ENCODE data around the gene TRIM2. TPM values are rescaled to one million over a fixed set of nuclear protein-coding genes. Genes with fewer than 3 reads are reported as not detected.

TRIM2 gene
- polyA plus RNA-seq, 1 experiment = 31.3 TPM

- POLR2A ChIA-PET = no interaction called here
- no peak for TF ChIP-seq CTCF (IDR thresholded peaks at IDR 0.05; ENCODE audit: low read depth, low read length)
- H3K27ac ChIP-seq (ENCODE audit: low read depth, low read length) = no peak overlapping the region
These were observed 55.9 kb downstream of the TRIM2 start for GRCh38 chr4:153260132-153260531.

GRCh38 chr4:153260553-153261300 is 56.5 kb downstream of the TRIM2 start:
- CTCF ChIA-PET = no interaction called here
- Histone ChIP-seq H3K4me3 (ENCODE audit: low read depth, low read length) (no peak overlapping the region), H3K27ac (ENCODE audit: low read depth, low read length) (no peak overlapping the region), H3K27me3 (ENCODE audit: control insufficient read depth, insufficient read depth, low read length) (no peaks in the 10 kb centered on the region), H3K9me3 (ENCODE audit: control insufficient read depth, insufficient read depth, low read length) (no peaks in the 10 kb centered on the region; the same call in 1 of the 2 replicates)
- no peak for DNase-seq (ENCODE audit: low read depth, low spot score)
- TF ChIP-seq CTCF (IDR thresholded peaks at IDR 0.05; ENCODE audit: low read depth, low read length) = no peak
- POLR2A ChIA-PET = no interaction called here

More at GRCh38 chr4:153260132-153260531, 55.9 kb downstream of the TRIM2 start:
- CTCF ChIA-PET = no interaction called here
- no peak overlapping the region for H3K4me3 ChIP-seq (ENCODE audit: low read depth, low read length)
- H3K9me3 ChIP-seq (ENCODE audit: control insufficient read depth, insufficient read depth, low read length) = no peaks in the 10 kb centered on the region; the same call in 1 of the 2 replicates
- DNase-seq (ENCODE audit: low read depth, low spot score) = no peak
- no peaks in the 10 kb centered on the region for H3K27me3 ChIP-seq (ENCODE audit: control insufficient read depth, insufficient read depth, low read length)

DNA sequence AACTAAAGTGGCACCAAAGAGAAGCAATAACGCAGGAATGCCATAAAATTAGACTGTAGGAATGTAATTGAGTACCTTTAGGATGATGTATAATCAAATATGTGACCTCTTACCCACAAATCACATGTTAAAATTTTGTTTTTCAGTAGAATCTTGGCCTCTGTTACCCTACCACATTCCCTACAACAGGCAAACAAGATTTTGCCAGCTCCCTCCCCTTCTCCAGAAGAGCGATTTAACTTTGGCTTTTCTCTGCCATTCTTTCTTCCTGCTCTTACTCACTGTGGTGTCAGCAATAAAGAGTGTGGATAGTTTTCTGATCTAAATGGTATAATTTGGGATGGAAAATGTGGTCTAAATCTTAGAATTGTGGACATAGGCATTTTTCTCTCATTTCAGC is 57.2 kb downstream of the TRIM2 start:
- Histone ChIP-seq H3K4me3 (ENCODE audit: low read depth, low read length) (no peak overlapping the region), H3K27ac (ENCODE audit: low read depth, low read length) (no peak overlapping the region), H3K27me3 (ENCODE audit: control insufficient read depth, insufficient read depth, low read length) (no peaks in the 10 kb centered on the region), H3K9me3 (ENCODE audit: control insufficient read depth, insufficient read depth, low read length) (no peaks in the 10 kb centered on the region; the same call in 1 of the 2 replicates)
- no peak for TF ChIP-seq CTCF (IDR thresholded peaks at IDR 0.05; ENCODE audit: low read depth, low read length)
- DNase-seq (ENCODE audit: low read depth, low spot score) = no peak
- POLR2A ChIA-PET = no interaction called here
- CTCF ChIA-PET = no interaction called here

GRCh38 chr4:153261914-153262313 is 57.7 kb downstream of the TRIM2 start:
- Histone ChIP-seq H3K27me3 (ENCODE audit: control insufficient read depth, insufficient read depth, low read length) (no peaks in the 10 kb centered on the region), H3K4me3 (ENCODE audit: low read depth, low read length) (no peak overlapping the region), H3K27ac (ENCODE audit: low read depth, low read length) (no peak overlapping the region), H3K9me3 (ENCODE audit: control insufficient read depth, insufficient read depth, low read length) (no peaks in the 10 kb centered on the region; the same call in 1 of the 2 replicates)
- no peak for DNase-seq (ENCODE audit: low read depth, low spot score)
- POLR2A ChIA-PET = no interaction called here
- CTCF ChIA-PET = no interaction called here
- no peak for TF ChIP-seq CTCF (IDR thresholded peaks at IDR 0.05; ENCODE audit: low read depth, low read length)

DNA sequence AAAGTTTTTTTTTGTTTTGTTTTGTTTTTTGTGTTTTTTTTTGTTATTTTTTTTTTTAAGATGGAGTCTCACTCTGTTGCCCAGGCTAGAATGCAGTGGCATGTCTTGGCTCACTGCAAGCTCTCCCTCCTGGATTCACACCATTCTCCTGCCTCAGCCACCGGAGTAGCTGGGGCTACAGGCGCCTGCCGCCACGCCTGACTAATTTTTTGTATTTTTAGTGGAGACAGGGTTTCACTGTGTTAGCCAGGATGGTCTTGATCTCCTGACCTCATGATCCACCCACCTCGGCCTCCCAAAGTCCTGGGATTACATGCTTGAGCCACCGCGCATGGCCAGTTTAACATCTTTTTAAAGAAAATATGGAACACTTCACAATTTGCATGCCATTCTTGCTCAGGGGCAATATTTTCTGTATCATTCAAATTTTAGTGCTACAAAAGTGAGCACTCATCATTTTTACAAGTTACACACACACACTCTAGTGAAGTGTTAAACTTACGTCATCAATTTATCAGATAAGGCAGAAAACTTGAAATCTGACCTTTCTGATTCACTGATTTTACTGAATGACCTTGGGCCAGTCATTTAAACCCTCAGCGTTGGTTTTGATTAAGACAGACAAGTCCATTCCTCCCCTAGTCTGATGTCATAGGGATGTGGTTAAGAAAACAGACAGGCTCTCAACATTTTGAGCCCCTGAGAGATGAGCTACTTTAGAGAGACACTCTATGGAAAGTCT is 61.2 kb downstream of the TRIM2 start:
- ChIA-PET POLR2A (no interaction called here), CTCF (no interaction called here)
- TF ChIP-seq CTCF (IDR thresholded peaks at IDR 0.05; ENCODE audit: low read depth, low read length) = no peak
- no peaks in the 10 kb centered on the region for H3K27me3 ChIP-seq (ENCODE audit: control insufficient read depth, insufficient read depth, low read length)
- no peak overlapping the region for H3K4me3 ChIP-seq (ENCODE audit: low read depth, low read length)
- no peak overlapping the region for H3K27ac ChIP-seq (ENCODE audit: low read depth, low read length)
- no peaks in the 10 kb centered on the region; the same call in 1 of the 2 replicates for H3K9me3 ChIP-seq (ENCODE audit: control insufficient read depth, insufficient read depth, low read length)
- DNase-seq (ENCODE audit: low read depth, low spot score) = no peak

Data from AG04450 (cell line).